Adrenal gland (tissue), 12 donors: Measurements from ENCODE around the gene TTC33. TPM values are rescaled to one million over a fixed set of nuclear protein-coding genes. Genes with fewer than 3 reads are reported as not detected.

Experiments used
- DNase-seq, 7 donors: peaks; one replicate each; pipeline ENCODE4 v3.0.0-alpha.2; 2019 to 2020
- H3K27ac ChIP-seq, 5 donors: fragments of 200-600 bp; sonication (generic) in 4 of 5; 1 replicate in 3 of 5; 2 replicates in 2 of 5; pipeline versions ENCODE4 v1.5.1 to v1.8.0; 2016 to 2020; ENCODE audit warnings: mild to moderate bottlenecking in 1 of 5
- H3K27me3 ChIP-seq: fragments of 200-600 bp; 2 replicates; pipeline ENCODE4 v1.8.0; 2021
- H3K36me3 ChIP-seq, 2 donors: fragments of 200-600 bp; replicated peaks in 1 of 2; 1 replicate in 1 of 2; 2 replicates in 1 of 2; pipeline versions ENCODE4 v1.5.1 to v1.8.0; 2018 to 2022
- H3K4me1 ChIP-seq, 2 donors: fragments of 200-600 bp; replicated peaks in 1 of 2; 1 replicate in 1 of 2; 2 replicates in 1 of 2; pipeline versions ENCODE4 v1.5.1 to v1.8.0; 2018 to 2021
- H3K4me3 ChIP-seq, 4 donors: fragments of 200-600 bp; sonication (generic) in 3 of 4; one replicate each; pipeline ENCODE4 v1.5.1; 2016 to 2018
- H3K9me3 ChIP-seq, 3 donors: fragments of 200-600 bp; sonication (generic) in 1 of 3; replicated peaks in 1 of 3; 1 replicate in 2 of 3; 2 replicates in 1 of 3; pipeline versions ENCODE4 v1.5.1 to v1.8.0; 2016 to 2021
- CTCF ChIP-seq, 6 experiments: fragments of 450-650 bp in 4 of 6; fragments of 200-600 bp in 2 of 6; sonication (generic) in 1 of 6; IDR thresholded peaks; 1 replicate in 5 of 6; 2 replicates in 1 of 6; pipeline versions ENCODE4 v1.5.1 to v1.8.0; 2016 to 2021; ENCODE audit warnings: antibody characterized with exemption in 6 of 6, mild to moderate bottlenecking in 2 of 6, moderate library complexity in 1 of 6
- POLR2A ChIP-seq, 2 donors: fragments of 450-650 bp; IDR thresholded peaks; one replicate each; pipeline ENCODE4 v1.6.1; 2017; ENCODE audit warnings: antibody characterized with exemption in 2 of 2, mild to moderate bottlenecking in 2 of 2, moderate library complexity in 1 of 2
- WGBS, 4 donors: extraction: QIAGEN DNeasy Blood & Tissue Kit in 2 of 4; methylation state at CpG; one replicate each; pipeline versions ENCODE4 v1.1.5 to v1.1.7; 2013 to 2017; 5-methylcytosine and 5-hydroxymethylcytosine counted together
- intact Hi-C, 2 donors: fragments of 100-400 bp; cut with DNase I; formaldehyde crosslinking; loops; one replicate each; pipeline versions ENCODE4 v1.14.1 to v1.15.0; 2022 to 2023
- polyA plus RNA-seq, 3 donors: library from polyadenylated mRNA; stranded (reverse); fragments of 200-250 nt in 2 of 3; fragments of 350-450 nt in 1 of 3; fragmentation: Illumina TruSeq in 1 of 3; extraction: RNeasy Lipid Tissue Mini Kit (QIAGEN cat#74804) in 1 of 3; gene quantifications; one replicate each; pipeline ENCODE4 v1.2.3, GENCODE V29; 2013 to 2014
- total RNA-seq, 9 donors: library from RNA; depleted of rRNA in 4 of 9; stranded (reverse); fragments of >200 nt in 4 of 9; fragments of 120-200 nt in 1 of 9; fragmentation: NEBNext Ultra II Directional in 1 of 9; extraction: Animal tissue kit (Norgen Biotek cat#: 25700) in 1 of 9; gene quantifications; one replicate each; pipeline versions ENCODE4 v1.1.0 to v1.2.4, GENCODE V29; 2013 to 2023
- donor health status: healthy with polysubstance abuse.
- donor health status: Bipolar disorder and iron deficiency.
- donor health status: DM: yes; HTN: yes; CAD: no.
- donor health status: DM: no; HTN: no; CAD: no.
- donor health status: DM: no; HTN: no; CAD: no.
- donor health status: DM: yes; HTN: yes; CAD: no.

TTC33 gene
- total and polyA plus RNA-seq, 12 donors, result 5.8 to 33.5 (median 15.3) TPM

GRCh38 chr5:40521108-40521785, 234.5 kb downstream of the TTC33 start:
- no peaks in the 10 kb centered on the region for H3K4me1 ChIP-seq
- no peaks in the 10 kb centered on the region for H3K27me3 ChIP-seq
- WGBS, 4 donors, result 60 to 74% (median 62%) methylated on average over 3 of the region's 3 CpGs
- TF ChIP-seq POLR2A (IDR thresholded peaks at IDR 0.05) (no peak), CTCF (IDR thresholded peaks at IDR 0.05) (no peak)
- H3K27ac ChIP-seq, result no peak overlapping the region
- DNase-seq, result no peak
- intact Hi-C loops, result no loop called here
- H3K9me3 ChIP-seq, result no peaks in the 10 kb centered on the region
- H3K4me3 ChIP-seq, result no peak overlapping the region
- no peaks in the 10 kb centered on the region for H3K36me3 ChIP-seq

- Histone ChIP-seq H3K4me1 (no peaks in the 10 kb centered on the region), H3K9me3 (no peaks in the 10 kb centered on the region), H3K27me3 (no peaks in the 10 kb centered on the region), H3K36me3 (no peaks in the 10 kb centered on the region), H3K27ac (no peak overlapping the region), H3K4me3 (no peak overlapping the region)
- TF ChIP-seq POLR2A (IDR thresholded peaks at IDR 0.05), result no peak
- no peak for TF ChIP-seq CTCF (IDR thresholded peaks at IDR 0.05)
- intact Hi-C loops, result no loop called here
- 69 to 79% (median 71%) methylated on average over 4 of the region's 4 CpGs for WGBS, 4 donors
- no peak for DNase-seq
Observed at GRCh38 chr5:40518485-40518917, 237.3 kb downstream of the TTC33 start.

- no peaks in the 10 kb centered on the region for H3K27me3 ChIP-seq
- no peak overlapping the region for H3K27ac ChIP-seq
- no peaks in the 10 kb centered on the region for H3K36me3 ChIP-seq
- intact Hi-C loops, result no loop called here
- DNase-seq, result no peak
- no peak for TF ChIP-seq CTCF (IDR thresholded peaks at IDR 0.05)
- TF ChIP-seq POLR2A (IDR thresholded peaks at IDR 0.05), result no peak
- no peaks in the 10 kb centered on the region for H3K9me3 ChIP-seq
- H3K4me1 ChIP-seq, result no peaks in the 10 kb centered on the region
- 65 to 70% (median 68%) methylated on average over 4 of the region's 4 CpGs for WGBS, 4 donors
- no peak overlapping the region for H3K4me3 ChIP-seq
Observed at GRCh38 chr5:40515476-40515875, 240.3 kb downstream of the TTC33 start.

GRCh38 chr5:40514976-40515375, 240.8 kb downstream of the TTC33 start:
- no peaks in the 10 kb centered on the region for H3K4me1 ChIP-seq
- WGBS, 4 donors, result 50 to 59% (median 57%) methylated on average over 5 of the region's 5 CpGs
- no peak overlapping the region for H3K4me3 ChIP-seq
- H3K9me3 ChIP-seq, result no peaks in the 10 kb centered on the region
- intact Hi-C loops, result no loop called here
- no peak overlapping the region for H3K27ac ChIP-seq
- H3K27me3 ChIP-seq, result no peaks in the 10 kb centered on the region
- no peak for TF ChIP-seq CTCF (IDR thresholded peaks at IDR 0.05)
- TF ChIP-seq POLR2A (IDR thresholded peaks at IDR 0.05), result no peak
- no peak for DNase-seq
- no peaks in the 10 kb centered on the region for H3K36me3 ChIP-seq
